ENCODE measurements around the gene H2BK1.
A peak's percentile ranks its signal among the peaks of the same experiment; 100 is the strongest.

Gene H2BK1

DNA sequence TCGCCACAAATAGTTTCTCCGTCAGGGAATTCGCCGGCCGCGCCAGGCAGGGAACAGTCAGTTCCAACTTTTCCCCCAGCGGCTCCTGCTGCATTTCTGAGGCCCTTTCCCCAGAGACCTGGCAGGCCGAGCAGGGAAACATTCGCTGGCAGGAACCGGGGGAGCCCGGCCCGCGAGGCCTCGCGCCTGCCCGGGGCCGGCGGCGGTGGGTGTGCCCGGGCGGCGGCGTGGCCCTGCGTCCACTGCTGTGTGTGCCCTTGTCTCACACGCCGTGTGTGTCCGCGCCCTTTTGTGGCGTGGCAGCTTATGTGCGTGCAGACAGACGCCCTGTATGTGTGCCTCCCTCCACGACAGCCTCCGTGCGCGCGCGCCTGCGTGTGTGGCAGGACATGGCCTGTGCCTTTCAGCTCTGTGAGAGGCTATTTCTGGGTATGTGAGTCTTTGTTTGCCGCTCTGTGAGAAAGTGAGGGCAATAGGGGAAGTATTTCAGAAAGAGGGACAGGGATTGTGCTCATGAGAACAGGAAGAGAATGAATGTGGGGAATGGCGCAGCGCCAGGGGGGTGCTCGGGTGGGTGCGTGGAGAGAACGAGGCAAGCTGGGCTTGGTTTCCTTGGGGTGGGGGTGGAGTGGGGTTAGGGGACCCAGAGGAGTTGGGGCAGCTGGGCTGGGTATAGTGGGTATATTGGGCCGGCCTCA lies 38.9 kb upstream of the H2BK1 start:
- no peak for TF ChIP-seq CTCF (conservative IDR thresholded peaks at IDR 0.05; ENCODE audit: control insufficient read depth, insufficient read depth, low read depth, low read length)
- peak; percentile 35 for DNase-seq (ENCODE audit: low read depth)
- H3K4me3 ChIP-seq (ENCODE audit: control insufficient read depth, low read depth, low read length) = peak overlapping the region; percentile 64

DNA sequence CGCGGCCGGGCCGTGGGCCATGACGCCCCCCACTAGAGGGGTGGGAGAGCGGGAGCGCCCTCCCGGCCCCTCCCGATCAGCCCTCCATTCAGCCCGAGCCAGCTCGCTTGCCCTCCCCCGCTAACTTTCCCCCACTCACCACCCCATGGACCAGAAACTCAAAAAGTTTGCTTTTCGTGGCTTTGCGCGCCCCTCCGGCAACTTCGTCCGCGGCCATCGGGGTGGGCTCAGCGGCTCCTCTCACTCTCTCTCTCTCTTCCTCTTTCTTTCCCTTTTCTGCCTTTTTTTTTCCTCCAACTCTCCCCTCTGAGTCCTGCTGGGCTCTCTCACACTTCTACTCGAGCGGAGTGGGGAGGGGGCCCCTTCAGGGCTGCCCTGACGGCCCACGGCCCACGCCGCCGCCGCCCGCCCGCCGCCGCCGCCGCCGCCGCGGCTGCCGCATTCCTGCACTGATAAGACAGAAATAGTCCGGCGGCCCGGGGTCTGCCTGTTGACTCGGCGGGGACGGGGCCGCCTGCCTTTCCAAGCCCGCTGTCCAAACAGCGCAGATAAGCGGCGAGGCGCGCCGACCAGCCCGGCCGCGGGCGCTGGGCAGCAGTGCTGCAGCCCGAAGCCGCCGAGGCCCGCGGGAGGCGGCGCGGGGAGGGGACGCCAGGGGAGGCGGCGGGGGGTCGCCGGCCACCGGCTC lies 38.2 kb upstream of the H2BK1 start, which contains the start of gene SMARCD3:
TSS of gene SMARCD3 (minus strand) at position 349 of the 688 bp plus-strand sequence. CDS start at position 217, 132 bp downstream.
- DNase-seq (ENCODE audit: low read depth) = peak; percentile 35
- peak within 1 kb of the TSS; percentile 64 for H3K4me3 ChIP-seq (ENCODE audit: control insufficient read depth, low read depth, low read length)
- no peak for TF ChIP-seq CTCF (conservative IDR thresholded peaks at IDR 0.05; ENCODE audit: control insufficient read depth, insufficient read depth, low read depth, low read length)

GRCh38 chr7:151247611-151248345 lies 37.5 kb upstream of the H2BK1 start:
- DNase-seq (ENCODE audit: low read depth) = no peak
- peak overlapping the region; percentile 64 for H3K4me3 ChIP-seq (ENCODE audit: control insufficient read depth, low read depth, low read length)
- no peak for TF ChIP-seq CTCF (conservative IDR thresholded peaks at IDR 0.05; ENCODE audit: control insufficient read depth, insufficient read depth, low read depth, low read length)

- H3K4me3 ChIP-seq (ENCODE audit: control insufficient read depth, low read depth, low read length) = peak overlapping the region; percentile 64
- DNase-seq (ENCODE audit: low read depth) = no peak
- TF ChIP-seq CTCF (conservative IDR thresholded peaks at IDR 0.05; ENCODE audit: control insufficient read depth, insufficient read depth, low read depth, low read length) = no peak
These were observed 36.7 kb upstream of the H2BK1 start for GRCh38 chr7:151246851-151247580.

GRCh38 chr7:151246102-151246850 lies 36.0 kb upstream of the H2BK1 start:
- H3K4me3 ChIP-seq (ENCODE audit: control insufficient read depth, low read depth, low read length) = peak overlapping the region; percentile 7
- no peak for TF ChIP-seq CTCF (conservative IDR thresholded peaks at IDR 0.05; ENCODE audit: control insufficient read depth, insufficient read depth, low read depth, low read length)
- no peak for DNase-seq (ENCODE audit: low read depth)

All from fibroblast of mammary gland (primary cell).